WTC11 (cell line): ENCODE data around the gene TMEM150B. TPM values are rescaled to one million over a fixed set of nuclear protein-coding genes. Genes with fewer than 3 reads are reported as not detected.

Experiments
- ATAC-seq: fragments of 200-7000 bp; cut with Tn5 transposase; 2 replicates; pipeline ENCODE4 v1.10.0; 2021; ENCODE audit warnings: mild to moderate bottlenecking, moderate library complexity
- CTCF ChIA-PET: fragments of 300-600 bp; sonication (Branson Sonifier 250); formaldehyde crosslinking; loops from one replicate; lab custom pipeline; 2021; ENCODE audit warnings: antibody characterized with exemption; lab: Charles Lee
- POLR2A ChIA-PET: fragments of 350-600 bp; sonication (Branson Sonifier 250); formaldehyde crosslinking; loops from one replicate; lab custom pipeline; 2021; ENCODE audit warnings: antibody characterized with exemption; lab: Charles Lee
- DNase-seq: peaks from one replicate; pipeline ENCODE4 v3.0.0; 2021; ENCODE audit warnings: low spot score
- H3K27ac Mint-ChIP-seq: 2 replicates; pipeline ENCODE4 v1.8.0; 2021; ENCODE audit warnings: mixed read lengths
- H3K27me3 Mint-ChIP-seq: 2 replicates; pipeline ENCODE4 v1.8.0; 2021; ENCODE audit warnings: low read depth, mild to moderate bottlenecking, moderate library complexity, mixed read lengths
- H3K36me3 Mint-ChIP-seq: 2 replicates; pipeline ENCODE4 v1.8.0; 2021; ENCODE audit warnings: mixed read lengths
- H3K4me1 Mint-ChIP-seq: 2 replicates; pipeline ENCODE4 v1.8.0; 2022; ENCODE audit warnings: mixed read lengths
- H3K4me3 Mint-ChIP-seq: 2 replicates; pipeline ENCODE4 v1.8.0; 2021; ENCODE audit warnings: mild to moderate bottlenecking, moderate library complexity, mixed read lengths
- H3K9me3 Mint-ChIP-seq: 2 replicates; pipeline ENCODE4 v1.8.0; 2021; ENCODE audit warnings: mixed read lengths
- ATF1 ChIP-seq: sonication (generic); formaldehyde crosslinking; IDR thresholded peaks from 2 replicates; pipeline ENCODE4 v1.8.1; 2023; ENCODE audit warnings: mild to moderate bottlenecking, moderate library complexity, missing genetic modification reagents
- E2F4 ChIP-seq: sonication (generic); formaldehyde crosslinking; IDR thresholded peaks from 2 replicates; pipeline ENCODE4 v1.8.1; 2022; ENCODE audit warnings: low read depth, mild to moderate bottlenecking, moderate library complexity, missing genetic modification reagents, borderline replicate concordance
- FOXP1 ChIP-seq: sonication (generic); formaldehyde crosslinking; IDR thresholded peaks from 2 replicates; pipeline ENCODE4 v1.8.0; 2022; ENCODE audit warnings: missing genetic modification reagents, mild to moderate bottlenecking, moderate library complexity, borderline replicate concordance
- MXD4 ChIP-seq: fragments of 250-450 bp; sonication (Bioruptor Pico); IDR thresholded peaks from 2 replicates; pipeline ENCODE4 v1.8.0; 2021; ENCODE audit warnings: mild to moderate bottlenecking, moderate library complexity, borderline replicate concordance
- NFATC4 ChIP-seq: fragments of 250-450 bp; sonication (Bioruptor Pico); IDR thresholded peaks from 2 replicates; pipeline ENCODE4 v1.9.0; 2021; ENCODE audit warnings: mild to moderate bottlenecking
- NR2C2 ChIP-seq: sonication (generic); formaldehyde crosslinking; IDR thresholded peaks from 2 replicates; pipeline ENCODE4 v1.8.0; 2022; ENCODE audit warnings: mild to moderate bottlenecking, missing genetic modification reagents
- NR3C1 ChIP-seq: sonication (generic); formaldehyde crosslinking; conservative IDR thresholded peaks from 2 replicates; pipeline ENCODE4 v1.8.1; 2023; ENCODE audit warnings: low read depth, mild to moderate bottlenecking, missing genetic modification reagents
- RELA ChIP-seq: sonication (generic); formaldehyde crosslinking; IDR thresholded peaks from 2 replicates; pipeline ENCODE4 v1.8.1; 2022; ENCODE audit warnings: missing genetic modification reagents, mild to moderate bottlenecking, borderline replicate concordance
- ZNF138 ChIP-seq: sonication (generic); formaldehyde crosslinking; conservative IDR thresholded peaks from 2 replicates; pipeline ENCODE4 v1.8.1; 2022; ENCODE audit warnings: mild to moderate bottlenecking, moderate library complexity, missing genetic modification reagents
- ZNF671 ChIP-seq: fragments of 250-450 bp; sonication (Bioruptor Pico); IDR thresholded peaks from 2 replicates; pipeline ENCODE4 v1.8.0; 2021; ENCODE audit warnings: mild to moderate bottlenecking
- total RNA-seq: library from RNA; stranded (reverse); gene quantifications from 3 replicates; pipeline ENCODE4 v1.2.3, GENCODE V29; 2021
- TF ChIP-seq, protein P1 (sequence below): sonication (generic); formaldehyde crosslinking; IDR thresholded peaks from 2 replicates; pipeline ENCODE4 v1.8.0; 2023; ENCODE audit warnings: missing genetic modification reagents
- TF ChIP-seq, protein P2 (sequence below): sonication (generic); formaldehyde crosslinking; IDR thresholded peaks from 2 replicates; pipeline ENCODE4 v1.8.1; 2022; ENCODE audit warnings: mild to moderate bottlenecking, missing genetic modification reagents, moderate library complexity, borderline replicate concordance
- TF ChIP-seq, protein P3 (sequence below): sonication (generic); formaldehyde crosslinking; IDR thresholded peaks from 2 replicates; pipeline ENCODE4 v1.8.0; 2023; ENCODE audit warnings: mild to moderate bottlenecking, missing genetic modification reagents
- TF ChIP-seq, protein P4 (sequence below): sonication (generic); formaldehyde crosslinking; IDR thresholded peaks from 2 replicates; pipeline ENCODE4 v1.8.0; 2022; ENCODE audit warnings: missing genetic modification reagents
- TF ChIP-seq, protein P5 (sequence below): sonication (generic); formaldehyde crosslinking; IDR thresholded peaks from 2 replicates; pipeline ENCODE4 v1.8.1; 2023; ENCODE audit warnings: mild to moderate bottlenecking, missing genetic modification reagents, moderate library complexity

The TMEM150B gene
- total RNA-seq, 1 experiment from 2014 or later, result 0.44 TPM

GRCh38 chr19:55302318-55302703 is 22.8 kb downstream of the TMEM150B start:
- ChIA-PET POLR2A (interaction anchor here (1.0 to 1.9 kb wide), 2 partner anchors 37 to 67 kb away, joined by 4 to 11 read pairs; partner anchors contain the start of gene KMT5C), CTCF (interaction anchor here (0.5 to 2.8 kb wide), 15 partner anchors 10 to 1921 kb away, joined by 3 to 35 read pairs (median 6); partner anchors contain the start of genes BRSK1, HSPBP1, KMT5C and TMEM238)
- ATAC-seq, result no peak
- TF ChIP-seq ATF1, result no peak
- no peak for TF ChIP-seq NR3C1 (CRISPR knock-in tag)
- TF ChIP-seq E2F4 (CRISPR knock-in tag), result no peak
- no peak for TF ChIP-seq NFATC4 (CRISPR knock-in tag)
- TF ChIP-seq ZNF138 (CRISPR knock-in tag), result no peak
- no peak for TF ChIP-seq FOXP1
- TF ChIP-seq, protein P1, sequence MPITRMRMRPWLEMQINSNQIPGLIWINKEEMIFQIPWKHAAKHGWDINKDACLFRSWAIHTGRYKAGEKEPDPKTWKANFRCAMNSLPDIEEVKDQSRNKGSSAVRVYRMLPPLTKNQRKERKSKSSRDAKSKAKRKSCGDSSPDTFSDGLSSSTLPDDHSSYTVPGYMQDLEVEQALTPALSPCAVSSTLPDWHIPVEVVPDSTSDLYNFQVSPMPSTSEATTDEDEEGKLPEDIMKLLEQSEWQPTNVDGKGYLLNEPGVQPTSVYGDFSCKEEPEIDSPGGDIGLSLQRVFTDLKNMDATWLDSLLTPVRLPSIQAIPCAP (CRISPR knock-in tag), result no peak
- TF ChIP-seq, protein P2, sequence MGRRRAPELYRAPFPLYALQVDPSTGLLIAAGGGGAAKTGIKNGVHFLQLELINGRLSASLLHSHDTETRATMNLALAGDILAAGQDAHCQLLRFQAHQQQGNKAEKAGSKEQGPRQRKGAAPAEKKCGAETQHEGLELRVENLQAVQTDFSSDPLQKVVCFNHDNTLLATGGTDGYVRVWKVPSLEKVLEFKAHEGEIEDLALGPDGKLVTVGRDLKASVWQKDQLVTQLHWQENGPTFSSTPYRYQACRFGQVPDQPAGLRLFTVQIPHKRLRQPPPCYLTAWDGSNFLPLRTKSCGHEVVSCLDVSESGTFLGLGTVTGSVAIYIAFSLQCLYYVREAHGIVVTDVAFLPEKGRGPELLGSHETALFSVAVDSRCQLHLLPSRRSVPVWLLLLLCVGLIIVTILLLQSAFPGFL (CRISPR knock-in tag), result no peak
- no peak for TF ChIP-seq RELA (CRISPR knock-in tag)
- TF ChIP-seq NR2C2 (CRISPR knock-in tag), result no peak
- TF ChIP-seq, protein P3, sequence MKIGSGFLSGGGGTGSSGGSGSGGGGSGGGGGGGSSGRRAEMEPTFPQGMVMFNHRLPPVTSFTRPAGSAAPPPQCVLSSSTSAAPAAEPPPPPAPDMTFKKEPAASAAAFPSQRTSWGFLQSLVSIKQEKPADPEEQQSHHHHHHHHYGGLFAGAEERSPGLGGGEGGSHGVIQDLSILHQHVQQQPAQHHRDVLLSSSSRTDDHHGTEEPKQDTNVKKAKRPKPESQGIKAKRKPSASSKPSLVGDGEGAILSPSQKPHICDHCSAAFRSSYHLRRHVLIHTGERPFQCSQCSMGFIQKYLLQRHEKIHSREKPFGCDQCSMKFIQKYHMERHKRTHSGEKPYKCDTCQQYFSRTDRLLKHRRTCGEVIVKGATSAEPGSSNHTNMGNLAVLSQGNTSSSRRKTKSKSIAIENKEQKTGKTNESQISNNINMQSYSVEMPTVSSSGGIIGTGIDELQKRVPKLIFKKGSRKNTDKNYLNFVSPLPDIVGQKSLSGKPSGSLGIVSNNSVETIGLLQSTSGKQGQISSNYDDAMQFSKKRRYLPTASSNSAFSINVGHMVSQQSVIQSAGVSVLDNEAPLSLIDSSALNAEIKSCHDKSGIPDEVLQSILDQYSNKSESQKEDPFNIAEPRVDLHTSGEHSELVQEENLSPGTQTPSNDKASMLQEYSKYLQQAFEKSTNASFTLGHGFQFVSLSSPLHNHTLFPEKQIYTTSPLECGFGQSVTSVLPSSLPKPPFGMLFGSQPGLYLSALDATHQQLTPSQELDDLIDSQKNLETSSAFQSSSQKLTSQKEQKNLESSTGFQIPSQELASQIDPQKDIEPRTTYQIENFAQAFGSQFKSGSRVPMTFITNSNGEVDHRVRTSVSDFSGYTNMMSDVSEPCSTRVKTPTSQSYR (CRISPR knock-in tag), result no peak
- TF ChIP-seq MXD4, result no peak
- no peak for TF ChIP-seq ZNF671
- TF ChIP-seq, protein P4, sequence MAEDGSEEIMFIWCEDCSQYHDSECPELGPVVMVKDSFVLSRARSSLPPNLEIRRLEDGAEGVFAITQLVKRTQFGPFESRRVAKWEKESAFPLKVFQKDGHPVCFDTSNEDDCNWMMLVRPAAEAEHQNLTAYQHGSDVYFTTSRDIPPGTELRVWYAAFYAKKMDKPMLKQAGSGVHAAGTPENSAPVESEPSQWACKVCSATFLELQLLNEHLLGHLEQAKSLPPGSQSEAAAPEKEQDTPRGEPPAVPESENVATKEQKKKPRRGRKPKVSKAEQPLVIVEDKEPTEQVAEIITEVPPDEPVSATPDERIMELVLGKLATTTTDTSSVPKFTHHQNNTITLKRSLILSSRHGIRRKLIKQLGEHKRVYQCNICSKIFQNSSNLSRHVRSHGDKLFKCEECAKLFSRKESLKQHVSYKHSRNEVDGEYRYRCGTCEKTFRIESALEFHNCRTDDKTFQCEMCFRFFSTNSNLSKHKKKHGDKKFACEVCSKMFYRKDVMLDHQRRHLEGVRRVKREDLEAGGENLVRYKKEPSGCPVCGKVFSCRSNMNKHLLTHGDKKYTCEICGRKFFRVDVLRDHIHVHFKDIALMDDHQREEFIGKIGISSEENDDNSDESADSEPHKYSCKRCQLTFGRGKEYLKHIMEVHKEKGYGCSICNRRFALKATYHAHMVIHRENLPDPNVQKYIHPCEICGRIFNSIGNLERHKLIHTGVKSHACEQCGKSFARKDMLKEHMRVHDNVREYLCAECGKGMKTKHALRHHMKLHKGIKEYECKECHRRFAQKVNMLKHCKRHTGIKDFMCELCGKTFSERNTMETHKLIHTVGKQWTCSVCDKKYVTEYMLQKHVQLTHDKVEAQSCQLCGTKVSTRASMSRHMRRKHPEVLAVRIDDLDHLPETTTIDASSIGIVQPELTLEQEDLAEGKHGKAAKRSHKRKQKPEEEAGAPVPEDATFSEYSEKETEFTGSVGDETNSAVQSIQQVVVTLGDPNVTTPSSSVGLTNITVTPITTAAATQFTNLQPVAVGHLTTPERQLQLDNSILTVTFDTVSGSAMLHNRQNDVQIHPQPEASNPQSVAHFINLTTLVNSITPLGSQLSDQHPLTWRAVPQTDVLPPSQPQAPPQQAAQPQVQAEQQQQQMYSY (CRISPR knock-in tag), result no peak
- TF ChIP-seq, protein P5, sequence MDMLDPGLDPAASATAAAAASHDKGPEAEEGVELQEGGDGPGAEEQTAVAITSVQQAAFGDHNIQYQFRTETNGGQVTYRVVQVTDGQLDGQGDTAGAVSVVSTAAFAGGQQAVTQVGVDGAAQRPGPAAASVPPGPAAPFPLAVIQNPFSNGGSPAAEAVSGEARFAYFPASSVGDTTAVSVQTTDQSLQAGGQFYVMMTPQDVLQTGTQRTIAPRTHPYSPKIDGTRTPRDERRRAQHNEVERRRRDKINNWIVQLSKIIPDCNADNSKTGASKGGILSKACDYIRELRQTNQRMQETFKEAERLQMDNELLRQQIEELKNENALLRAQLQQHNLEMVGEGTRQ (CRISPR knock-in tag), result no peak
- H3K36me3 Mint-ChIP-seq, result peaks cover 36% of the 10 kb centered on the region
- no peaks in the 10 kb centered on the region for H3K27me3 Mint-ChIP-seq
- H3K4me3 Mint-ChIP-seq, result no peak overlapping the region
- H3K9me3 Mint-ChIP-seq, result no peaks in the 10 kb centered on the region
- H3K4me1 Mint-ChIP-seq, result peaks cover 25% of the 10 kb centered on the region
- no peak overlapping the region for H3K27ac Mint-ChIP-seq
- no peak for DNase-seq
